Measurements from ENCODE around the gene ARSB.

Gene ARSB

GRCh38 chr5:78979117-78979742 lies 5.9 kb downstream of the ARSB start:
- H3K4me3 ChIP-seq (ENCODE audit: low read length): no peak overlapping the region
- no peak for DNase-seq
- no peak for TF ChIP-seq EZH2phosphoT487 (IDR thresholded peaks at IDR 0.05; ENCODE audit: low read length)
- TF ChIP-seq EZH2 (optimal IDR thresholded peaks at IDR 0.05; ENCODE audit: low read depth, low read length): no peak
- TF ChIP-seq CTCF (IDR thresholded peaks at IDR 0.05; ENCODE audit: low read length): no peak
- no peaks in the 10 kb centered on the region for H3K9me3 ChIP-seq (replicated peaks; ENCODE audit: insufficient read depth, low read length)
- peaks cover 8% of the 10 kb centered on the region for H3K4me1 ChIP-seq (ENCODE audit: low read length)
- H3F3A ChIP-seq (ENCODE audit: insufficient read depth, low read length): peaks cover 9% of the 10 kb centered on the region
- no peaks in the 10 kb centered on the region for H4K20me1 ChIP-seq (ENCODE audit: insufficient read depth, low read length)
- H3K79me2 ChIP-seq (ENCODE audit: low read length): peaks cover 16% of the 10 kb centered on the region
- no peak overlapping the region for H3K9ac ChIP-seq (ENCODE audit: low read length)
- no peak overlapping the region for H3K4me2 ChIP-seq (ENCODE audit: low read depth, low read length)
- H3K9me2 ChIP-seq (replicated peaks; ENCODE audit: insufficient read depth, low read length): no peaks in the 10 kb centered on the region
- no peaks in the 10 kb centered on the region for H3K27me3 ChIP-seq (replicated peaks; ENCODE audit: insufficient read depth, low read length)
- H3K36me3 ChIP-seq (replicated peaks; ENCODE audit: insufficient read depth, low read length): no peaks in the 10 kb centered on the region
- no peak overlapping the region for H2AFZ ChIP-seq (ENCODE audit: low read length)
- no peak overlapping the region for H3K27ac ChIP-seq (ENCODE audit: low read length)

- H3K27me3 ChIP-seq (replicated peaks; ENCODE audit: insufficient read depth, low read length): no peaks in the 10 kb centered on the region
- no peaks in the 10 kb centered on the region for H3K9me2 ChIP-seq (replicated peaks; ENCODE audit: insufficient read depth, low read length)
- no peaks in the 10 kb centered on the region for H3K36me3 ChIP-seq (replicated peaks; ENCODE audit: insufficient read depth, low read length)
- H3K9ac ChIP-seq (ENCODE audit: low read length): no peak overlapping the region
- H3K4me3 ChIP-seq (ENCODE audit: low read length): no peak overlapping the region
- no peak overlapping the region for H3K4me2 ChIP-seq (ENCODE audit: low read depth, low read length)
- TF ChIP-seq CTCF (IDR thresholded peaks at IDR 0.05; ENCODE audit: low read length) (no peak), EZH2phosphoT487 (IDR thresholded peaks at IDR 0.05; ENCODE audit: low read length) (no peak), EZH2 (optimal IDR thresholded peaks at IDR 0.05; ENCODE audit: low read depth, low read length) (no peak)
- no peak overlapping the region for H3K27ac ChIP-seq (ENCODE audit: low read length)
- H3K9me3 ChIP-seq (replicated peaks; ENCODE audit: insufficient read depth, low read length): no peaks in the 10 kb centered on the region
- H2AFZ ChIP-seq (ENCODE audit: low read length): no peak overlapping the region
- 0 out of 2 replicates have a peak, but pooled peaks cover 3% of the 10 kb centered on the region for H3K79me2 ChIP-seq (ENCODE audit: low read length)
- no peaks in the 10 kb centered on the region for H3K4me1 ChIP-seq (ENCODE audit: low read length)
- no peak for DNase-seq
- no peaks in the 10 kb centered on the region for H4K20me1 ChIP-seq (ENCODE audit: insufficient read depth, low read length)
- H3F3A ChIP-seq (ENCODE audit: insufficient read depth, low read length): no peaks in the 10 kb centered on the region
Observed at GRCh38 chr5:78975035-78975434, 10.1 kb downstream of the ARSB start.

GRCh38 chr5:78974601-78975000 lies 10.5 kb downstream of the ARSB start:
- 0 out of 2 replicates have a peak, but pooled peaks cover 3% of the 10 kb centered on the region for H3K79me2 ChIP-seq (ENCODE audit: low read length)
- no peak overlapping the region for H3K4me3 ChIP-seq (ENCODE audit: low read length)
- H3K9me3 ChIP-seq (replicated peaks; ENCODE audit: insufficient read depth, low read length): no peaks in the 10 kb centered on the region
- no peak for DNase-seq
- H2AFZ ChIP-seq (ENCODE audit: low read length): no peak overlapping the region
- no peak overlapping the region for H3K4me2 ChIP-seq (ENCODE audit: low read depth, low read length)
- no peaks in the 10 kb centered on the region for H3F3A ChIP-seq (ENCODE audit: insufficient read depth, low read length)
- H3K9ac ChIP-seq (ENCODE audit: low read length): no peak overlapping the region
- H3K27me3 ChIP-seq (replicated peaks; ENCODE audit: insufficient read depth, low read length): no peaks in the 10 kb centered on the region
- no peaks in the 10 kb centered on the region for H3K36me3 ChIP-seq (replicated peaks; ENCODE audit: insufficient read depth, low read length)
- no peaks in the 10 kb centered on the region for H3K9me2 ChIP-seq (replicated peaks; ENCODE audit: insufficient read depth, low read length)
- TF ChIP-seq EZH2phosphoT487 (IDR thresholded peaks at IDR 0.05; ENCODE audit: low read length) (no peak), EZH2 (optimal IDR thresholded peaks at IDR 0.05; ENCODE audit: low read depth, low read length) (no peak), CTCF (IDR thresholded peaks at IDR 0.05; ENCODE audit: low read length) (no peak)
- no peak overlapping the region for H3K27ac ChIP-seq (ENCODE audit: low read length)
- no peaks in the 10 kb centered on the region for H3K4me1 ChIP-seq (ENCODE audit: low read length)
- H4K20me1 ChIP-seq (ENCODE audit: insufficient read depth, low read length): no peaks in the 10 kb centered on the region
